ENCODE data around the gene TTC7B. TPM values are rescaled to one million over a fixed set of nuclear protein-coding genes. Genes with fewer than 3 reads are reported as not detected.

TTC7B gene
- total RNA-seq, 1 donor from 2014 or later: 20.6 TPM

DNA sequence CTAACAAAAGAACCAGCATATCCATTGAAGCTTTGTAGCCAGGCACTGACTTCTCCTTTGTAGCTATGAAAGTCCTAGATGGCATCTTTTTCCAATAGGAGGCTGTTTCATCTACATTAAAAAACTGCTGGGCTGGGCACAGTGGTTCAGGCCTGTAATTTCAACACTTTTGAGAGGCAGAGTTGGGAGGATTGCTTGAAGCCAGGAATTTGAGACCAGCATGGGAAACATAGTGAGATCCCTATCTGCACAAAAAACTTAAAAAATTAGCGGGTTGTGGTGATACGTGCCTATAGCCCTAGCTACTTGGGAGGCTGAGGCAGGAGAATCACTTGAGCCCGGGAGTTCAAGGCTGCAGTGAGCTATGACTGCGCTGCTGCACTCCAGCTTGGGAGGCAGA, 251.7 kb downstream of the TTC7B start:
- Histone ChIP-seq H3K4me3 (no peak overlapping the region), H3K9ac (no peak overlapping the region), H3F3A (ENCODE audit: low read depth) (no peaks in the 10 kb centered on the region), H3K9me3 (ENCODE audit: low read depth) (no peaks in the 10 kb centered on the region), H3K27me3 (no peaks in the 10 kb centered on the region), H3K79me2 (ENCODE audit: low read depth) (no peaks in the 10 kb centered on the region), H3K4me2 (no peak overlapping the region), H2AFZ (replicated peaks) (no peak overlapping the region), H3K4me1 (peaks cover 31% of the 10 kb centered on the region), H3K27ac (no peak overlapping the region), H3K36me3 (no peaks in the 10 kb centered on the region), H4K20me1 (ENCODE audit: low read depth) (no peaks in the 10 kb centered on the region)
- Mint-ChIP-seq H3K27me3 (ENCODE audit: insufficient read depth, low read depth) (peaks cover 3% of the 10 kb centered on the region), H3K4me1 (peaks cover 44% of the 10 kb centered on the region), H3K9me3 (no peaks in the 10 kb centered on the region), H3K36me3 (peaks cover 2% of the 10 kb centered on the region), H3K27ac (no peak overlapping the region), H3K4me3 (no peak overlapping the region)
- TF ChIP-seq EZH2phosphoT487 (IDR thresholded peaks at IDR 0.05): no peak
- no peak for TF ChIP-seq EZH2 (IDR thresholded peaks at IDR 0.05)
- TF ChIP-seq, protein P1, sequence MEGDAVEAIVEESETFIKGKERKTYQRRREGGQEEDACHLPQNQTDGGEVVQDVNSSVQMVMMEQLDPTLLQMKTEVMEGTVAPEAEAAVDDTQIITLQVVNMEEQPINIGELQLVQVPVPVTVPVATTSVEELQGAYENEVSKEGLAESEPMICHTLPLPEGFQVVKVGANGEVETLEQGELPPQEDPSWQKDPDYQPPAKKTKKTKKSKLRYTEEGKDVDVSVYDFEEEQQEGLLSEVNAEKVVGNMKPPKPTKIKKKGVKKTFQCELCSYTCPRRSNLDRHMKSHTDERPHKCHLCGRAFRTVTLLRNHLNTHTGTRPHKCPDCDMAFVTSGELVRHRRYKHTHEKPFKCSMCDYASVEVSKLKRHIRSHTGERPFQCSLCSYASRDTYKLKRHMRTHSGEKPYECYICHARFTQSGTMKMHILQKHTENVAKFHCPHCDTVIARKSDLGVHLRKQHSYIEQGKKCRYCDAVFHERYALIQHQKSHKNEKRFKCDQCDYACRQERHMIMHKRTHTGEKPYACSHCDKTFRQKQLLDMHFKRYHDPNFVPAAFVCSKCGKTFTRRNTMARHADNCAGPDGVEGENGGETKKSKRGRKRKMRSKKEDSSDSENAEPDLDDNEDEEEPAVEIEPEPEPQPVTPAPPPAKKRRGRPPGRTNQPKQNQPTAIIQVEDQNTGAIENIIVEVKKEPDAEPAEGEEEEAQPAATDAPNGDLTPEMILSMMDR (IDR thresholded peaks at IDR 0.05): no peak
- DNase-seq (ENCODE audit: low spot score): no peak

DNA sequence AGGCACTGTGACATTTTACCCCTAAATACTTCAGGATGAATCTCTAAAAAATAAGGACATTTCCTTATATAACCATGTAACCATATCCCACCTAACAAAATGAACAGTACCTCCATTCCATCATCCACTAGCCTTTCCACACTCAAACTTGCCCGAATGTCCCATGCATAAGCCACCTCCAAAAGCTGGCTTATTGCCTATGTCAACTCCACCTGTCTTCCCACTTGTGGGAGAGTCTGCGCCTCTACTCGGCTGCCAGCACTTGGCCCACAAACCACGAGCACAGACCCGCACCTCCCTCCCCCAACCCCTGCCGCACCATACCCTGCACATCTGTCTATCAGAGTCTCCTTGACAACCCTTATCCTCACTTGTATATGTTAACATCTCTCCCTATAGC, 253.6 kb downstream of the TTC7B start:
- no peaks in the 10 kb centered on the region for H3K79me2 ChIP-seq (ENCODE audit: low read depth)
- no peak overlapping the region for H2AFZ ChIP-seq (replicated peaks)
- Mint-ChIP-seq H3K9me3 (no peaks in the 10 kb centered on the region), H3K27ac (no peak overlapping the region), H3K36me3 (peaks cover 2% of the 10 kb centered on the region), H3K4me3 (no peak overlapping the region), H3K4me1 (peaks cover 35% of the 10 kb centered on the region), H3K27me3 (ENCODE audit: insufficient read depth, low read depth) (peaks cover 5% of the 10 kb centered on the region)
- no peak overlapping the region for H3K9ac ChIP-seq
- H3F3A ChIP-seq (ENCODE audit: low read depth): no peaks in the 10 kb centered on the region
- H3K27me3 ChIP-seq: no peaks in the 10 kb centered on the region
- no peaks in the 10 kb centered on the region for H3K36me3 ChIP-seq
- TF ChIP-seq EZH2phosphoT487 (IDR thresholded peaks at IDR 0.05) (no peak), EZH2 (IDR thresholded peaks at IDR 0.05) (no peak)
- TF ChIP-seq, protein P1 (IDR thresholded peaks at IDR 0.05): no peak
- no peak overlapping the region for H3K4me3 ChIP-seq
- H3K4me1 ChIP-seq: peaks cover 20% of the 10 kb centered on the region
- no peak overlapping the region for H3K4me2 ChIP-seq
- H4K20me1 ChIP-seq (ENCODE audit: low read depth): no peaks in the 10 kb centered on the region
- no peak for DNase-seq (ENCODE audit: low spot score)
- no peak overlapping the region for H3K27ac ChIP-seq
- no peaks in the 10 kb centered on the region for H3K9me3 ChIP-seq (ENCODE audit: low read depth)

DNA sequence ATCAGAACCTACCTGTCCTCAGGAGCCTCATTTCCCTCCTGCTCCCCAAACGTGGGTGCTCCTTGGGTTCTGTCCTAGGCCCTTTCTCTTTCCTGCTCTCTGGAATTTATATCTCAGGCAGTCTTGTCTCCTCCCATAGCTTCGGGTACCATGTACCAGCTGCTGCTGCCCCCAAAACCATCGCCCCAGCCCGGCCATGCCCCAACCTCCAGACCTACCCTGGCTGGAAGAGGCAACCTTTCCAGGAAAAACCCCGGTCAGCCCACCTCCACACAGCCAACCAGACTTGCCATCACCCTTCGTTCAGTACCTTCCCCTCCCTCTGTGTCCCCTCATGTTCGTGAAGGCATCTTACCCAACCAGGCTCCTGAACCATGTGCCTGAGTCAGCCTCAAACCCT, 254.3 kb downstream of the TTC7B start:
- Histone ChIP-seq H3F3A (ENCODE audit: low read depth) (no peaks in the 10 kb centered on the region), H3K36me3 (no peaks in the 10 kb centered on the region), H2AFZ (replicated peaks) (no peak overlapping the region), H3K9me3 (ENCODE audit: low read depth) (no peaks in the 10 kb centered on the region), H3K4me1 (peaks cover 13% of the 10 kb centered on the region), H3K27me3 (no peaks in the 10 kb centered on the region), H3K27ac (no peak overlapping the region), H3K79me2 (ENCODE audit: low read depth) (no peaks in the 10 kb centered on the region), H3K4me2 (no peak overlapping the region), H3K9ac (no peak overlapping the region), H4K20me1 (ENCODE audit: low read depth) (no peaks in the 10 kb centered on the region), H3K4me3 (no peak overlapping the region)
- peaks cover 34% of the 10 kb centered on the region for H3K4me1 Mint-ChIP-seq
- H3K36me3 Mint-ChIP-seq: peaks cover 2% of the 10 kb centered on the region
- peaks cover 5% of the 10 kb centered on the region for H3K27me3 Mint-ChIP-seq (ENCODE audit: insufficient read depth, low read depth)
- H3K27ac Mint-ChIP-seq: no peak overlapping the region
- no peak for DNase-seq (ENCODE audit: low spot score)
- TF ChIP-seq, protein P1 (IDR thresholded peaks at IDR 0.05): no peak
- TF ChIP-seq EZH2 (IDR thresholded peaks at IDR 0.05): no peak
- no peak for TF ChIP-seq EZH2phosphoT487 (IDR thresholded peaks at IDR 0.05)
- H3K9me3 Mint-ChIP-seq: no peaks in the 10 kb centered on the region
- H3K4me3 Mint-ChIP-seq: no peak overlapping the region

All from neural progenitor cell (in vitro differentiated cells).